NCI-H2227 (cell line): ENCODE data around the gene TRABD.
"Not testable (repeated sequence)": the region's sequence is repeated elsewhere in the genome, so short reads cannot be mapped to it uniquely, and the experiment has no call there.

Experiments
- DNase-seq: peaks from one replicate; lab custom pipeline; 2025; ENCODE audit not compliant: unreplicated experiment; lab: John Stamatoyannopoulos, UW

The TRABD gene

GRCh38 chr22:50201191-50202129, 15.7 kb downstream of the TRABD start:
- DNase-seq, result peak; percentile 29

GRCh38 chr22:50202130-50202666, 16.5 kb downstream of the TRABD start:
- DNase-seq, result no peak

GRCh38 chr22:50203288-50203687, 17.6 kb downstream of the TRABD start:
- no peak for DNase-seq

GRCh38 chr22:50204571-50204970, 18.9 kb downstream of the TRABD start:
- no peak for DNase-seq

- DNase-seq, result not testable (repeated sequence)
Observed at GRCh38 chr22:50204998-50205397, 19.3 kb downstream of the TRABD start.

GRCh38 chr22:50205781-50206569, 20.3 kb downstream of the TRABD start:
- no peak for DNase-seq

- DNase-seq, result peak; percentile 16
Observed at GRCh38 chr22:50206599-50206998, 20.9 kb downstream of the TRABD start.

GRCh38 chr22:50207383-50208140, 21.8 kb downstream of the TRABD start:
- no peak for DNase-seq

GRCh38 chr22:50208430-50208938, 22.8 kb downstream of the TRABD start:
- DNase-seq, result no peak

- no peak for DNase-seq
Observed at GRCh38 chr22:50208939-50209892, 23.5 kb downstream of the TRABD start.

- DNase-seq, result peak; percentile 57
Observed at GRCh38 chr22:50209893-50210292, 24.2 kb downstream of the TRABD start.

GRCh38 chr22:50210378-50211139, 24.8 kb downstream of the TRABD start:
- DNase-seq, result no peak

- no peak for DNase-seq
Observed at GRCh38 chr22:50211147-50211546, 25.4 kb downstream of the TRABD start.

GRCh38 chr22:50213263-50213662, 27.6 kb downstream of the TRABD start:
- no peak for DNase-seq

GRCh38 chr22:50215297-50216054, 29.8 kb downstream of the TRABD start:
- no peak for DNase-seq

- DNase-seq, result no peak
Observed at GRCh38 chr22:50216055-50216683, 30.5 kb downstream of the TRABD start.

- DNase-seq, result no peak
Observed at GRCh38 chr22:50216684-50217520, 31.2 kb downstream of the TRABD start.
